ENCODE measurements around the gene C11orf52.

Gene C11orf52

DNA sequence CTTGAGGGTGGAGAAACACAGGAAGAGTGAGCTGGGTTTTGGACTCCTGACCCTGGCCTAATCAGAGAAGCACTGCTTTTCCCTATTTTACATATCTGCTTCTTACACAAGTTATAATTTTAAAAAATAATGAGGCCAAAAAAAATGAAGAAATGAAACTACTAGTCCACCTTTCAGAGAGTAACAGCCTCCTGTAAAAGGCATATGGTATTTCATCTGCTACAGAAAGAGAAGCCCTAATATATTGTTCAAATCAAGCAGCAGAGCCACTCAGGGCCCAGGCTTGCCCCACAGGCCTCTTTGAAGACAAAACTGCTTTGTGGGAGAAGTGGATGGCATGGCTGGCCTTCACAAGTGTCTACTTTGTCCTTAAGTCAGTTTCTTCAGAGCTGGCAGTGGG, 28.4 kb downstream of the C11orf52 start:
- Histone ChIP-seq H3K27ac (ENCODE audit: low read depth, low read length) (no peak overlapping the region), H3K4me1 (ENCODE audit: control insufficient read depth in 1 of 2, insufficient read depth in 2 of 2, low read length in 2 of 2) (peaks cover 0 to 8% of the 10 kb centered on the region in 2 donors), H3K36me3 (ENCODE audit: control insufficient read depth in 1 of 2, insufficient read depth in 2 of 2, low read length in 2 of 2) (no peaks in the 10 kb centered on the region), H3K9me3 (ENCODE audit: control insufficient read depth in 1 of 2, low read length in 2 of 2) (no peaks in the 10 kb centered on the region), H3K9ac (ENCODE audit: low read depth in 1 of 2, low read length in 2 of 2) (no peak overlapping the region), H3K4me3 (ENCODE audit: low read depth in 1 of 2, low read length in 2 of 2) (no peak overlapping the region), H3K27me3 (ENCODE audit: control insufficient read depth in 1 of 2, insufficient read depth in 2 of 2, low read length in 2 of 2) (no peaks in the 10 kb centered on the region)

DNA sequence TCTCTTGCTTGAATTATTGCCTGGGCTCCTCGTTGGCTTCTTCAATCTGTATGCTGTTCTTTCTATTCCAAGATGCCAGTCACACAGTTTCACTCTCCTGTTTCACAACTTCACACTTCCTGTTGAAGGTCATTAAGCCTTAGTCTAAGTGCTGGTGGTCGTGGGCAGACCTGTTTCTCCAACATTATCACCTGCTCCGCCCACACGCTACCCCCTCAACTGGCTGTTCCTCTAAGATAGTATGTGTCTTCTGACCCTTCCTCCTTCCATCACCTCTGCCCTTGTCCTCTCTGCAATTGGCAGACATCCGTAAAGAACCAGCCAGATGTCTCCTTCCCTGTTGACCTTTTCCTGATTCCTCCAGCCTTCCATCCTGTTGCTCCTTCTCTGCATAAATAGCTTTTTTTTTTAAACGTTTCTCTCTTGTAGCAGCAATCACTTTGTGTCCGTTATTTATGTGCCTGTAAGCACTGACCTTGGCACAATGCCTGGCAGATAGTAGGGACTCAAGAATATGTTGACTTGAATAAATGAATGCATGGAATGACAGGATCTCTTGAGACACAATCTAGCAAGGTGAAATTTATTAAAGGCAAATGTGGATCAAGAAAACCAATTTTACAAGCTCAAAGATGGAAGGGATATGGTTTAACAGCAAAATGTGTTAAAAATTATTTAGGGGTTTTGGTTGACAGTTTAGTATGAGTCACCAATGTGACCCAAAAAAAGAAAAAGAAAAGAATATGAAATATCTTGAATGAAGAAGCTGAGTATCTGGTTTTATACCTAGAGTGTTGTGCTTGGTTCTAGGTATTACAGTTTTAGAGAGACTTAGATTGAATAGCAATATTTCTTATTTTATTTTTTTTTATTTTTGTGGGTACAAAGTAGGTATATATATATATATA, 31.1 kb downstream of the C11orf52 start:
- no peak overlapping the region for H3K27ac ChIP-seq (ENCODE audit: low read depth, low read length)
- H3K4me3 ChIP-seq (ENCODE audit: low read depth in 1 of 2, low read length in 2 of 2), result no peak overlapping the region
- H3K4me1 ChIP-seq (ENCODE audit: control insufficient read depth in 1 of 2, insufficient read depth in 2 of 2, low read length in 2 of 2), result peaks cover 0 to 6% of the 10 kb centered on the region in 2 donors
- H3K9me3 ChIP-seq (ENCODE audit: control insufficient read depth in 1 of 2, low read length in 2 of 2), result no peaks in the 10 kb centered on the region
- no peaks in the 10 kb centered on the region for H3K27me3 ChIP-seq (ENCODE audit: control insufficient read depth in 1 of 2, insufficient read depth in 2 of 2, low read length in 2 of 2)
- no peaks in the 10 kb centered on the region for H3K36me3 ChIP-seq (ENCODE audit: control insufficient read depth in 1 of 2, insufficient read depth in 2 of 2, low read length in 2 of 2)
- no peak overlapping the region for H3K9ac ChIP-seq (ENCODE audit: low read depth in 1 of 2, low read length in 2 of 2)

DNA sequence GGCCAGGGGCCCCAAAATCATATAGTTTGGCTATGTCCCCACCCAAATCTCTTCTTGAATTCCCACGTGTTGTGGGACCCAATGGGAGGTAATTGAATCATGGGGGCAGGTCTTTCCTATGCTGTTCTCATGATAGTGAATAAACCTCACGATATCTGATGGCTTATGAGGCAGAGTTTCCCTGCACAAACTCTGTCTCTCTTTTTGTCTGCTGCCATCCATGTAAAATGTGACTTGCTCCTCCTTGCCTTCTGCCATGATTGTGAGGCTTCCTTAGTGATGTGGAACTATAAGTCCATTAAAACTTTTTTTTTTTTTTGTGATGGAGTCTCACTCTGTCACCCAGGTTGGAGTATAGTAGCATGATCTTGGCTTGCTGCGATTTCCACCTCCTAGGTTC, 32.9 kb downstream of the C11orf52 start:
- no peaks in the 10 kb centered on the region for H3K27me3 ChIP-seq (ENCODE audit: control insufficient read depth in 1 of 2, insufficient read depth in 2 of 2, low read length in 2 of 2)

DNA sequence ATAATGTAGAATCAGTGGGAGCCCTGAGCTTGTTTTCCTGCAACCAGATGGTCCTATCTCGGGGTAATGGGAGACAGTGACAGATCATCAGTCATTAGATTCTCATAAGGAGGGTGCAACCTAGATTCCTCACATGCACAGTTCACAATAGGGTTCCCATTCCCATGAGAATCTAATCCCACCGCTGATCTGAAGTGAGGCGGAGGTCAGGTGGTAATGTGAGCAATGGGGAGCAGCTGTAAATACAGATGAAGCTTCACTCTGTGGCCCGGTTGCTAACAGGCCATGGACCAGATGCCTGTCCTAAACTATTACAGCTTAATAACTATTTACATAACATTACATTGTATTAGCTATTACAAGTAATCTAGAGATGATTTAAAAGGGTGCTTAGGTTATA, 35.4 kb downstream of the C11orf52 start:
- H3K27ac ChIP-seq (ENCODE audit: low read depth, low read length), result no peak overlapping the region

More for the DNA sequence above, 32.9 kb downstream of the C11orf52 start:
- peaks cover 0 to 6% of the 10 kb centered on the region in 2 donors for H3K4me1 ChIP-seq (ENCODE audit: control insufficient read depth in 1 of 2, insufficient read depth in 2 of 2, low read length in 2 of 2)
- H3K36me3 ChIP-seq (ENCODE audit: control insufficient read depth in 1 of 2, insufficient read depth in 2 of 2, low read length in 2 of 2), result no peaks in the 10 kb centered on the region
- H3K27ac ChIP-seq (ENCODE audit: low read depth, low read length), result no peak overlapping the region
- H3K4me3 ChIP-seq (ENCODE audit: low read depth in 1 of 2, low read length in 2 of 2), result no peak overlapping the region
- H3K9ac ChIP-seq (ENCODE audit: low read depth in 1 of 2, low read length in 2 of 2), result no peak overlapping the region
- no peaks in the 10 kb centered on the region for H3K9me3 ChIP-seq (ENCODE audit: control insufficient read depth in 1 of 2, low read length in 2 of 2)

DNA sequence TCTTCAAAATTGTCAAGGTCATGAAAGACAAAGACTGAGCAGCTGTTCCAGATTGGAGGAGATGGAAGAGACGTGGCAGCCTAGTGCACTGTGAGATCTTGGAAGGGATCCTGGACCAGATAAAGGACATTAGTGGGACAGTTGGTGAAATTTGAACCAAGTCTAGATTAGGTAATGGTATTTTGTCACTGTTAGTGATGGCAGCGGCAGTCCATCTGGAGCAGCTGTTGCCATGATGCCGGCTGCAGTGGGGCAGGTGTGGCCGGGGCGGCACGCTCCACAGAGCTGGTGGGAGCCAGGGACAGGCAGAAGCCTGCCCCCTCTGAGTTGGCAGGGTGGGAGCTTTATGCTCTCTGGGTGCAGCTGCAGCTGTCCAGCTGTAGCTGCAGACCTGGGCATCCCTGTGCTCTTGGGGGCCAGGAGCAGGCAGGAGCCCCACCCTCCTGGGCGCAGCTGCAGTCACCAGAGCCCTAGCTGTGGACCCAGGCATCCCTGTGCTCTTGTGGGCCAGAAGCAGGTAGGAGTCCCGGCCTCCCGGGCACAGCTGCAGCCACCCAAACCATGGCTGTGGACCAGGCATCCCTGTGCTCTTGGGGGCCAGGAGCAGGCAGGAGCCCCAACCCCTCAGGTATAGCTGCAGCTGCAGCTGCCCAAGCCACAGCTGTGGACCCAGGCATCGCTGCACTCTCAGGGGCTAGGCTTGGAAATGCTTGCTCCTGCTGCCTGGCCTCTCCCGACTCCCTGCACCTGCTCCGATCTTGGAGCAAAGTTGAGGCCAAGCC, 39.1 kb downstream of the C11orf52 start:
- Histone ChIP-seq H3K9ac (ENCODE audit: low read depth in 1 of 2, low read length in 2 of 2) (no peak overlapping the region), H3K9me3 (ENCODE audit: control insufficient read depth in 1 of 2, low read length in 2 of 2) (no peaks in the 10 kb centered on the region), H3K27ac (ENCODE audit: low read depth, low read length) (no peak overlapping the region)

More for the DNA sequence above, 35.4 kb downstream of the C11orf52 start:
- Histone ChIP-seq H3K4me3 (ENCODE audit: low read depth in 1 of 2, low read length in 2 of 2) (no peak overlapping the region), H3K27me3 (ENCODE audit: control insufficient read depth in 1 of 2, insufficient read depth in 2 of 2, low read length in 2 of 2) (no peaks in the 10 kb centered on the region), H3K4me1 (ENCODE audit: control insufficient read depth in 1 of 2, insufficient read depth in 2 of 2, low read length in 2 of 2) (no peaks in the 10 kb centered on the region), H3K9me3 (ENCODE audit: control insufficient read depth in 1 of 2, low read length in 2 of 2) (no peaks in the 10 kb centered on the region), H3K9ac (ENCODE audit: low read depth in 1 of 2, low read length in 2 of 2) (no peak overlapping the region), H3K36me3 (ENCODE audit: control insufficient read depth in 1 of 2, insufficient read depth in 2 of 2, low read length in 2 of 2) (no peaks in the 10 kb centered on the region)

DNA sequence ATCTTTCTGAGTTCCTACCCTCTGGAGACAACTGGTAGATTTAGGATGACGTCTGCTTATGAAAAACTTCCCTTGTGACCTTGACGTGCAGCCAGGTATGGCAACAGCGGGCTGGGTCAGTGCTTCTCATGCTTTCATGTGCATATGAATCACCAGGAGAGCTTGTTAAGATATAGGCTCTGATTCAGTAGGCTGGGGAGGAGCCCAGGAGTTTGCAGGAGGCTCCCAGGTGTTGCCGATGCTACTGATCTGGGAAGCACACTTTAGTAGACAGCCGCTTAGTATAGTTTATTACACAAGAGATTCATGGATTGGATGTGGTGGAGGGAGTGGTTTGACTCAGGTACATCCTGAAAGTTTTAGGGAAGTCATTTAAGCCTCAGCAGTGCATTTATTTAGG, 42.2 kb downstream of the C11orf52 start:
- no peaks in the 10 kb centered on the region for H3K9me3 ChIP-seq (ENCODE audit: control insufficient read depth in 1 of 2, low read length in 2 of 2)
- peaks cover 0 to 5% of the 10 kb centered on the region in 2 donors for H3K4me1 ChIP-seq (ENCODE audit: control insufficient read depth in 1 of 2, insufficient read depth in 2 of 2, low read length in 2 of 2)
- no peak overlapping the region for H3K27ac ChIP-seq (ENCODE audit: low read depth, low read length)
- H3K4me3 ChIP-seq (ENCODE audit: low read depth in 1 of 2, low read length in 2 of 2), result no peak overlapping the region
- H3K27me3 ChIP-seq (ENCODE audit: control insufficient read depth in 1 of 2, insufficient read depth in 2 of 2, low read length in 2 of 2), result no peaks in the 10 kb centered on the region
- no peak overlapping the region for H3K9ac ChIP-seq (ENCODE audit: low read depth in 1 of 2, low read length in 2 of 2)
- no peaks in the 10 kb centered on the region for H3K36me3 ChIP-seq (ENCODE audit: control insufficient read depth in 1 of 2, insufficient read depth in 2 of 2, low read length in 2 of 2)

More for the DNA sequence above, 39.1 kb downstream of the C11orf52 start:
- H3K4me1 ChIP-seq (ENCODE audit: control insufficient read depth in 1 of 2, insufficient read depth in 2 of 2, low read length in 2 of 2), result peaks cover 0 to 5% of the 10 kb centered on the region in 2 donors
- no peaks in the 10 kb centered on the region for H3K36me3 ChIP-seq (ENCODE audit: control insufficient read depth in 1 of 2, insufficient read depth in 2 of 2, low read length in 2 of 2)
- no peaks in the 10 kb centered on the region for H3K27me3 ChIP-seq (ENCODE audit: control insufficient read depth in 1 of 2, insufficient read depth in 2 of 2, low read length in 2 of 2)
- H3K4me3 ChIP-seq (ENCODE audit: low read depth in 1 of 2, low read length in 2 of 2), result no peak overlapping the region

DNA sequence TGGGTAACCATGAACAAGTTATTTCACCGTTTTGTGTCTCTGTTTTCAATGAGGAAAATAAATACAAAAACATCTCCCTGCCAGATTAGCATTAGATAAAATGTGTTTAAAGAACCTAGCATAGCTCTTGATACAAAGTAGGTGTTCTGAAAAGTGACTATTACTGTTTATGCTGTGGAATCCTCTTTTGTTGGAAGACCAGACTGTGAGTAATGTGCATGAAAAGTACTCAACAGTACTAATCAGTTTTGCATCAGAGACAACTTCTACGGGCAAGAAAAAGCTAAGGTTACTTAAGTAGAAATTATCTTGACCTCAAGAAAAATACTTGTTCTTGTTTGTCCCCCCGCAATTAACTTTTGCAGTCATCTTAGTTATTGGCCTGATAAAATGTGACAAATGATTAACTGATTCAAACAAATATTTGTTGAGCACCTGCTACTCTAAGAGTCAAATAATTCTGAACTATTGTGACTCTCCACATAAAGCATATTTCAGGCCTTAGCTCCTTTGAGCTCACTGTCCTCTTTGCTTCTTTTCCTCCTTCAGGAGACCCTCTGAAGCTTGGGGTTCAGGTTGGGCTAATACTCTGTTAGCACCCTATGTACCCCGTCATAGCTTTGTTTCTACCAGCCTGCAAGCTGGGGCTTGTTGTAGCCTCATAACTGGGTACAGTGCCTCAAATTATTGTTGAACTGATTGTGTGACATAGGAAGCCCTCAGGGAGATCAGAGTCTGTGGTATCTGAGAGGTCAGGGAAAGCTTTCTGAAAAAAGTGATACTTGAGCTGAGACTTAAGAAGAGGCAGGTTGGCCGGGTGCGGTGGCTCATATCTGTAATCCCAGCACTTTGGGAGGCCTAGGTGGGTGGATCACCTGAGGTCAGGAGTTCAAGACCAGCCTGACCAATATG, 42.9 kb downstream of the C11orf52 start:
- Histone ChIP-seq H3K27ac (ENCODE audit: low read depth, low read length) (no peak overlapping the region), H3K36me3 (ENCODE audit: control insufficient read depth in 1 of 2, insufficient read depth in 2 of 2, low read length in 2 of 2) (no peaks in the 10 kb centered on the region), H3K27me3 (ENCODE audit: control insufficient read depth in 1 of 2, insufficient read depth in 2 of 2, low read length in 2 of 2) (no peaks in the 10 kb centered on the region)

DNA sequence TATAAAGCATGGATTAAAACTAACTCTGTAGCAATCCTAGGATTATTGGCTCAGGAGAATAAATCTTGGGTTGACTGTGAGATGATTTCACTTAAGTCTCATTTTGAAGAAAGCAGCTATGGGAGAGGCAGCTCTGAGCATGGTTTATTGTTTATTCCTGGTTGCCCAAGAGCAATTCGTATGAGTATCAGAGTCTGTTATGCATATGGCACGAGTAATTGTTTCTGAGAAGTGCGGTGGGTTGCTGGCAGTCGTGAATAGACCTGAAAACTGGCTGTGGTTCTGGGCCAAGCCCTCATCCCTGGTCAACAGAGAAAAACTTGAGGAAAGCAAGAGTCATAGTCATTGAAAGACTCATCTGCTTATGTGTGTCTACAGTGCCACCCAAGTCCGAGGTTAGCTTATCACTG, 45.2 kb downstream of the C11orf52 start:
- no peak overlapping the region for H3K4me3 ChIP-seq (ENCODE audit: low read depth in 1 of 2, low read length in 2 of 2)
- H3K4me1 ChIP-seq (ENCODE audit: control insufficient read depth in 1 of 2, insufficient read depth in 2 of 2, low read length in 2 of 2), result peaks cover 0 to 5% of the 10 kb centered on the region in 2 donors
- H3K9ac ChIP-seq (ENCODE audit: low read depth in 1 of 2, low read length in 2 of 2), result no peak overlapping the region
- H3K9me3 ChIP-seq (ENCODE audit: control insufficient read depth in 1 of 2, low read length in 2 of 2), result no peaks in the 10 kb centered on the region
- H3K36me3 ChIP-seq (ENCODE audit: control insufficient read depth in 1 of 2, insufficient read depth in 2 of 2, low read length in 2 of 2), result no peaks in the 10 kb centered on the region
- H3K27ac ChIP-seq (ENCODE audit: low read depth, low read length), result no peak overlapping the region
- H3K27me3 ChIP-seq (ENCODE audit: control insufficient read depth in 1 of 2, insufficient read depth in 2 of 2, low read length in 2 of 2), result no peaks in the 10 kb centered on the region

More for the DNA sequence above, 42.9 kb downstream of the C11orf52 start:
- Histone ChIP-seq H3K4me1 (ENCODE audit: control insufficient read depth in 1 of 2, insufficient read depth in 2 of 2, low read length in 2 of 2) (peaks cover 0 to 5% of the 10 kb centered on the region in 2 donors), H3K4me3 (ENCODE audit: low read depth in 1 of 2, low read length in 2 of 2) (no peak overlapping the region), H3K9ac (ENCODE audit: low read depth in 1 of 2, low read length in 2 of 2) (no peak overlapping the region), H3K9me3 (ENCODE audit: control insufficient read depth in 1 of 2, low read length in 2 of 2) (no peaks in the 10 kb centered on the region)

DNA sequence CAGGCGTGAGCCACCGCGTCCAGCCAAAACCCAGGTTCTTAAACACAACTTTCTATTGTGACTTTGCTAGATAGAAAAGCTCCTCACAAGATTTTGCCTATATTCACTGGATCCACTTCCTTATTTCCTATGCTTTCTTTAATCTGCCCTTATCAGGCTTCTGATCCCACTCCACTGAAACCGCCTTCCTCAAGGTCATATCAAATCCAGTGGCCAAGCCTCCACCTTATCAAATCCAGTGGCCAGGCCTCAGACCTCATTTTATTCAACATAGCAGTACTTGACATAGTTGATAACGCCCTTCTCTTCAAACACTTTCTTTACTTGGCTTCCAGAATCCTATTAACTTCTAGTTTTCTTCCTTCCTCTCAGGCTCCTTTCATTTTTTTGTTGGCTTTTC, 48.0 kb downstream of the C11orf52 start:
- H3K4me1 ChIP-seq (ENCODE audit: control insufficient read depth in 1 of 2, insufficient read depth in 2 of 2, low read length in 2 of 2), result peaks cover 0 to 3% of the 10 kb centered on the region in 2 donors
- H3K36me3 ChIP-seq (ENCODE audit: control insufficient read depth in 1 of 2, insufficient read depth in 2 of 2, low read length in 2 of 2), result no peaks in the 10 kb centered on the region
- no peaks in the 10 kb centered on the region for H3K27me3 ChIP-seq (ENCODE audit: control insufficient read depth in 1 of 2, insufficient read depth in 2 of 2, low read length in 2 of 2)
- no peak overlapping the region for H3K27ac ChIP-seq (ENCODE audit: low read depth, low read length)
- no peaks in the 10 kb centered on the region for H3K9me3 ChIP-seq (ENCODE audit: control insufficient read depth in 1 of 2, low read length in 2 of 2)
- H3K4me3 ChIP-seq (ENCODE audit: low read depth in 1 of 2, low read length in 2 of 2), result no peak overlapping the region
- H3K9ac ChIP-seq (ENCODE audit: low read depth in 1 of 2, low read length in 2 of 2), result no peak overlapping the region

All from duodenal mucosa (tissue), 2 donors.